ENCODE measurements around the gene CTSW. TPM values are rescaled to one million over a fixed set of nuclear protein-coding genes. Genes with fewer than 3 reads are reported as not detected.

Gene CTSW
- total RNA-seq, 1 donor from 2014 or later, result not detected

- Mint-ChIP-seq H3K4me1 (ENCODE audit: low read depth, unreplicated experiment) (no peaks in the 10 kb centered on the region), H3K27ac (ENCODE audit: unreplicated experiment) (no peak overlapping the region), H3K27me3 (ENCODE audit: unreplicated experiment) (peaks cover 9% of the 10 kb centered on the region), H3K36me3 (ENCODE audit: unreplicated experiment) (no peaks in the 10 kb centered on the region), H3K4me3 (ENCODE audit: unreplicated experiment) (no peak overlapping the region), H3K9me3 (ENCODE audit: unreplicated experiment) (no peaks in the 10 kb centered on the region)
- DNase-seq, result no peak
- TF ChIP-seq CTCF (IDR thresholded peaks at IDR 0.05; ENCODE audit: partially characterized antibody, unreplicated experiment), result no peak
Measured at GRCh38 chr11:65907878-65908277, 28.2 kb downstream of the CTSW start.

- no peak for DNase-seq
- Mint-ChIP-seq H3K27ac (ENCODE audit: unreplicated experiment) (no peak overlapping the region), H3K36me3 (ENCODE audit: unreplicated experiment) (no peaks in the 10 kb centered on the region), H3K4me1 (ENCODE audit: low read depth, unreplicated experiment) (peaks cover 10% of the 10 kb centered on the region), H3K4me3 (ENCODE audit: unreplicated experiment) (no peak overlapping the region), H3K9me3 (ENCODE audit: unreplicated experiment) (peaks cover 9% of the 10 kb centered on the region), H3K27me3 (ENCODE audit: unreplicated experiment) (peaks cover 18% of the 10 kb centered on the region)
- TF ChIP-seq CTCF (IDR thresholded peaks at IDR 0.05; ENCODE audit: partially characterized antibody, unreplicated experiment), result no peak
Measured at GRCh38 chr11:65911682-65912568, 32.3 kb downstream of the CTSW start.

- peaks cover 10% of the 10 kb centered on the region for H3K4me1 Mint-ChIP-seq (ENCODE audit: low read depth, unreplicated experiment)
- H3K9me3 Mint-ChIP-seq (ENCODE audit: unreplicated experiment), result peaks cover 9% of the 10 kb centered on the region
- H3K4me3 Mint-ChIP-seq (ENCODE audit: unreplicated experiment), result no peak overlapping the region
- TF ChIP-seq CTCF (IDR thresholded peaks at IDR 0.05; ENCODE audit: partially characterized antibody, unreplicated experiment), result no peak
- H3K27ac Mint-ChIP-seq (ENCODE audit: unreplicated experiment), result no peak overlapping the region
- no peak for DNase-seq
- H3K27me3 Mint-ChIP-seq (ENCODE audit: unreplicated experiment), result peaks cover 20% of the 10 kb centered on the region
- H3K36me3 Mint-ChIP-seq (ENCODE audit: unreplicated experiment), result no peaks in the 10 kb centered on the region
Measured at GRCh38 chr11:65912845-65913244, 33.2 kb downstream of the CTSW start.

- Mint-ChIP-seq H3K4me1 (ENCODE audit: low read depth, unreplicated experiment) (peaks cover 10% of the 10 kb centered on the region), H3K36me3 (ENCODE audit: unreplicated experiment) (no peaks in the 10 kb centered on the region), H3K27ac (ENCODE audit: unreplicated experiment) (peak overlapping the region; percentile 84), H3K4me3 (ENCODE audit: unreplicated experiment) (peak overlapping the region; percentile 77), H3K9me3 (ENCODE audit: unreplicated experiment) (peaks cover 11% of the 10 kb centered on the region), H3K27me3 (ENCODE audit: unreplicated experiment) (peaks cover 20% of the 10 kb centered on the region)
- no peak for TF ChIP-seq CTCF (IDR thresholded peaks at IDR 0.05; ENCODE audit: partially characterized antibody, unreplicated experiment)
- peak; percentile 51 for DNase-seq
Measured at GRCh38 chr11:65915101-65915820, 35.6 kb downstream of the CTSW start.

Measured in glutamatergic neuron (in vitro differentiated cells).